IMR-90 (cell line): ENCODE measurements around the gene TMEM218.

ENCODE experiments used
- MAFK ChIP-seq: IDR thresholded peaks from 2 replicates; pipeline ENCODE4 v1.6.1; 2012; ENCODE audit warnings: low read depth, low read length, improper control_type of control experiment
- POLR2A ChIP-seq: IDR thresholded peaks from 2 replicates; pipeline ENCODE4 v1.6.1; 2012; ENCODE audit warnings: mild to moderate bottlenecking, low read depth, low read length
- RAD21 ChIP-seq: IDR thresholded peaks from 2 replicates; pipeline ENCODE4 v1.6.1; 2012; ENCODE audit warnings: low read length, improper control_type of control experiment
- RFX5 ChIP-seq: IDR thresholded peaks from 2 replicates; pipeline ENCODE4 v1.8.0; 2012; ENCODE audit warnings: low read depth, mild to moderate bottlenecking, low read length, moderate library complexity
- TF ChIP-seq, protein P1 (sequence below): conservative IDR thresholded peaks from 2 replicates; pipeline ENCODE4 v1.5.1; 2012; ENCODE audit warnings: mild to moderate bottlenecking, low read depth, low read length, improper control_type of control experiment

DNA sequence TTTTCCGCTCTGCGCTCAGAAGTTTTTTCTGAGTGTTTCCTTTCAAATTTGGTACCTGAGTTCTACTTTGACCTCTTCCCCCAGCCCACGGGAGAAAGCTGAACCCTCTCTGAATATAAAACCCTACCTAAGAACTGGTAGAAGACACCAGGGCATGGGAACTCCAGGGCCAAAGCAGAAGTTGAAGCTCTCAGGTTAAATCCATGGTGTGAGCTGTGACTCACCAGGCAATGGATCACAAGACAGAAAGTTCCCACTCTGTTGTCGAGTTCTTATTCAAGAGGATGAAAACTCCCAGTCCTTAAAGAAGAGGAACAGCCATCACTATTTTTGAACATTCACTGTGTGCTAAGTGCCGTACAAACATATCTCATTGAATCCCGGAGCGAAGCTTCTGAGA, 8.9 kb downstream of the TMEM218 start:
- TF ChIP-seq, protein P1, sequence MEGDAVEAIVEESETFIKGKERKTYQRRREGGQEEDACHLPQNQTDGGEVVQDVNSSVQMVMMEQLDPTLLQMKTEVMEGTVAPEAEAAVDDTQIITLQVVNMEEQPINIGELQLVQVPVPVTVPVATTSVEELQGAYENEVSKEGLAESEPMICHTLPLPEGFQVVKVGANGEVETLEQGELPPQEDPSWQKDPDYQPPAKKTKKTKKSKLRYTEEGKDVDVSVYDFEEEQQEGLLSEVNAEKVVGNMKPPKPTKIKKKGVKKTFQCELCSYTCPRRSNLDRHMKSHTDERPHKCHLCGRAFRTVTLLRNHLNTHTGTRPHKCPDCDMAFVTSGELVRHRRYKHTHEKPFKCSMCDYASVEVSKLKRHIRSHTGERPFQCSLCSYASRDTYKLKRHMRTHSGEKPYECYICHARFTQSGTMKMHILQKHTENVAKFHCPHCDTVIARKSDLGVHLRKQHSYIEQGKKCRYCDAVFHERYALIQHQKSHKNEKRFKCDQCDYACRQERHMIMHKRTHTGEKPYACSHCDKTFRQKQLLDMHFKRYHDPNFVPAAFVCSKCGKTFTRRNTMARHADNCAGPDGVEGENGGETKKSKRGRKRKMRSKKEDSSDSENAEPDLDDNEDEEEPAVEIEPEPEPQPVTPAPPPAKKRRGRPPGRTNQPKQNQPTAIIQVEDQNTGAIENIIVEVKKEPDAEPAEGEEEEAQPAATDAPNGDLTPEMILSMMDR, result no peak
- TF ChIP-seq RAD21, result no peak
- no peak for TF ChIP-seq MAFK
- no peak for TF ChIP-seq RFX5
- no peak for TF ChIP-seq POLR2A
